NT2/D1 (cell line): ENCODE measurements around the gene MAN1A1.

Experiments used
- DNase-seq: peaks from one replicate; pipeline ENCODE4 v3.0.0-alpha.2; 2011; ENCODE audit warnings: low read depth, low spot score
- H3K27me3 ChIP-seq: 2 replicates; pipeline ENCODE4 v1.6.0; 2011; ENCODE audit warnings: mild to moderate bottlenecking; ENCODE audit not compliant: insufficient read length, insufficient read depth
- H3K36me3 ChIP-seq: 2 replicates; pipeline ENCODE4 v1.6.1; 2011; ENCODE audit warnings: mild to moderate bottlenecking, low read length, mixed read lengths; ENCODE audit not compliant: insufficient read depth, insufficient read length
- H3K4me1 ChIP-seq: 2 replicates; pipeline ENCODE4 v1.5.1; 2011; ENCODE audit not compliant: insufficient read depth, insufficient read length
- H3K4me3 ChIP-seq: 2 replicates; pipeline ENCODE4 v1.5.1; 2011; ENCODE audit warnings: low read depth; ENCODE audit not compliant: insufficient read length
- H3K9ac ChIP-seq: 2 replicates; pipeline ENCODE4 v1.6.0; 2011; ENCODE audit warnings: low read depth; ENCODE audit not compliant: insufficient read length
- H3K9me3 ChIP-seq: 2 replicates; pipeline ENCODE4 v1.5.1; 2011; ENCODE audit warnings: mild to moderate bottlenecking, low read length; ENCODE audit not compliant: insufficient read depth
- SUZ12 ChIP-seq: IDR thresholded peaks from 2 replicates; pipeline ENCODE4 v1.6.1; 2011; ENCODE audit not compliant: insufficient read length, insufficient read depth; ENCODE audit errors: extremely low read depth
- YY1 ChIP-seq: IDR thresholded peaks from 2 replicates; pipeline ENCODE4 v1.6.1; 2011; ENCODE audit not compliant: insufficient read length, insufficient read depth
- ZNF274 ChIP-seq: IDR thresholded peaks from 2 replicates; pipeline ENCODE4 v1.6.1; 2011; ENCODE audit warnings: mild to moderate bottlenecking, low read depth, low read length

The MAN1A1 gene

GRCh38 chr6:119334535-119335264 lies 14.9 kb downstream of the MAN1A1 start:
- H3K36me3 ChIP-seq: no peaks in the 10 kb centered on the region
- H3K4me1 ChIP-seq: no peaks in the 10 kb centered on the region
- no peak overlapping the region for H3K4me3 ChIP-seq
- TF ChIP-seq SUZ12: no peak
- TF ChIP-seq YY1: no peak
- TF ChIP-seq ZNF274: no peak
- H3K27me3 ChIP-seq: no peaks in the 10 kb centered on the region
- no peaks in the 10 kb centered on the region for H3K9me3 ChIP-seq
- H3K9ac ChIP-seq: no peak overlapping the region
- no peak for DNase-seq

- DNase-seq: no peak
- Histone ChIP-seq H3K27me3 (no peaks in the 10 kb centered on the region), H3K4me3 (no peak overlapping the region), H3K9me3 (no peaks in the 10 kb centered on the region), H3K9ac (no peak overlapping the region), H3K36me3 (no peaks in the 10 kb centered on the region), H3K4me1 (no peaks in the 10 kb centered on the region)
- TF ChIP-seq YY1: no peak
- TF ChIP-seq ZNF274: no peak
- TF ChIP-seq SUZ12: no peak
Measured at GRCh38 chr6:119333707-119334295, 15.8 kb downstream of the MAN1A1 start.

GRCh38 chr6:119333063-119333609 lies 16.4 kb downstream of the MAN1A1 start:
- TF ChIP-seq SUZ12 (no peak), ZNF274 (no peak), YY1 (no peak)
- DNase-seq: no peak
- H3K9me3 ChIP-seq: no peaks in the 10 kb centered on the region
- H3K9ac ChIP-seq: no peak overlapping the region
- H3K4me1 ChIP-seq: no peaks in the 10 kb centered on the region
- no peaks in the 10 kb centered on the region for H3K27me3 ChIP-seq
- H3K4me3 ChIP-seq: no peak overlapping the region
- no peaks in the 10 kb centered on the region for H3K36me3 ChIP-seq

GRCh38 chr6:119331663-119332286 lies 17.8 kb downstream of the MAN1A1 start:
- H3K36me3 ChIP-seq: no peaks in the 10 kb centered on the region
- TF ChIP-seq ZNF274 (no peak), YY1 (no peak), SUZ12 (no peak)
- no peak overlapping the region for H3K4me3 ChIP-seq
- H3K9me3 ChIP-seq: no peaks in the 10 kb centered on the region
- no peaks in the 10 kb centered on the region for H3K4me1 ChIP-seq
- no peak for DNase-seq
- no peaks in the 10 kb centered on the region for H3K27me3 ChIP-seq
- no peak overlapping the region for H3K9ac ChIP-seq

GRCh38 chr6:119330520-119331113 lies 18.9 kb downstream of the MAN1A1 start:
- Histone ChIP-seq H3K27me3 (no peaks in the 10 kb centered on the region), H3K9ac (no peak overlapping the region), H3K4me1 (no peaks in the 10 kb centered on the region), H3K9me3 (no peaks in the 10 kb centered on the region), H3K4me3 (no peak overlapping the region), H3K36me3 (no peaks in the 10 kb centered on the region)
- no peak for DNase-seq
- TF ChIP-seq YY1 (no peak), ZNF274 (no peak), SUZ12 (no peak)

- no peaks in the 10 kb centered on the region for H3K36me3 ChIP-seq
- no peaks in the 10 kb centered on the region for H3K9me3 ChIP-seq
- H3K4me1 ChIP-seq: no peaks in the 10 kb centered on the region
- H3K9ac ChIP-seq: no peak overlapping the region
- no peak overlapping the region for H3K4me3 ChIP-seq
- no peak for TF ChIP-seq ZNF274
- no peak for TF ChIP-seq YY1
- no peak for TF ChIP-seq SUZ12
- no peaks in the 10 kb centered on the region for H3K27me3 ChIP-seq
- no peak for DNase-seq
Measured at GRCh38 chr6:119329794-119330180, 19.8 kb downstream of the MAN1A1 start.
